HepG2 (cell line): ENCODE results near the gene SPOPL.

Experiments used
- E2F5 ChIP-seq: sonication (generic); formaldehyde crosslinking; conservative IDR thresholded peaks from 2 replicates; pipeline ENCODE4 v1.4.0; 2020; ENCODE audit warnings: missing genetic modification reagents
- ESRRA ChIP-seq: sonication (generic); formaldehyde crosslinking; IDR thresholded peaks from 2 replicates; pipeline ENCODE4 v1.5.1; 2020; ENCODE audit warnings: mild to moderate bottlenecking, low read depth, missing genetic modification reagents
- ETS1 ChIP-seq: sonication (generic); formaldehyde crosslinking; IDR thresholded peaks from 2 replicates; pipeline ENCODE4 v1.4.0; 2020; ENCODE audit warnings: missing genetic modification reagents
- HHEX ChIP-seq: IDR thresholded peaks from 2 replicates; pipeline ENCODE4 v1.6.1; 2016; ENCODE audit warnings: control low read depth
- IRF1 ChIP-seq: sonication (generic); formaldehyde crosslinking; IDR thresholded peaks from 2 replicates; pipeline ENCODE4 v1.4.0; 2020; ENCODE audit warnings: low read depth, mild to moderate bottlenecking, missing genetic modification reagents
- JUNB ChIP-seq: sonication (generic); formaldehyde crosslinking; IDR thresholded peaks from 2 replicates; pipeline ENCODE4 v1.8.0; 2022; ENCODE audit warnings: missing genetic modification reagents, mild to moderate bottlenecking, borderline replicate concordance
- JUND ChIP-seq: sonication (generic); formaldehyde crosslinking; IDR thresholded peaks from 2 replicates; pipeline ENCODE4 v1.8.0; 2022; ENCODE audit warnings: mild to moderate bottlenecking, missing genetic modification reagents
- POLR2A ChIP-seq, 2 experiments: IDR thresholded peaks; 2 replicates each; pipeline ENCODE4 v1.6.1; 2011; ENCODE audit warnings: low read depth in 2 of 2, low read length in 2 of 2, mild to moderate bottlenecking in 1 of 2, moderate library complexity in 1 of 2; ENCODE audit not compliant: insufficient read depth in 1 of 2
- RELA ChIP-seq: sonication (generic); formaldehyde crosslinking; IDR thresholded peaks from 2 replicates; pipeline ENCODE4 v1.4.0; 2020; ENCODE audit warnings: missing genetic modification reagents
- SETDB1 ChIP-seq: sonication (generic); formaldehyde crosslinking; IDR thresholded peaks from 2 replicates; pipeline ENCODE4 v1.5.1; 2020; ENCODE audit warnings: missing genetic modification reagents, mild to moderate bottlenecking, borderline replicate concordance
- SMARCC2 ChIP-seq: fragments of 450-650 bp; IDR thresholded peaks from 2 replicates; pipeline ENCODE4 v1.6.1; 2017; ENCODE audit warnings: antibody characterized with exemption, mild to moderate bottlenecking
- ZNF512 ChIP-seq: sonication (generic); formaldehyde crosslinking; IDR thresholded peaks from 2 replicates; pipeline ENCODE4 v1.4.0; 2020; ENCODE audit warnings: mild to moderate bottlenecking, missing genetic modification reagents
- ZNF678 ChIP-seq: sonication (generic); formaldehyde crosslinking; IDR thresholded peaks from 2 replicates; pipeline ENCODE4 v1.4.0; 2020; ENCODE audit warnings: mild to moderate bottlenecking, missing genetic modification reagents

GRCh38 chr2:138455691-138456090, 45.9 kb upstream of the SPOPL start:
- TF ChIP-seq JUND (CRISPR knock-in tag) (no peak), ESRRA (no peak), HHEX (no peak), POLR2A (IDR thresholded peaks at IDR 0.05; ENCODE audit: insufficient read depth in 1 of 2, low read depth in 2 of 2, low read length in 2 of 2) (no peak), E2F5 (CRISPR knock-in tag) (no peak), JUNB (CRISPR knock-in tag) (no peak), ZNF678 (CRISPR knock-in tag) (no peak), ETS1 (CRISPR knock-in tag) (no peak), SMARCC2 (no peak), IRF1 (CRISPR knock-in tag) (no peak), SETDB1 (CRISPR knock-in tag) (no peak), RELA (CRISPR knock-in tag) (no peak), ZNF512 (CRISPR knock-in tag) (no peak)
